HL-60 (cell line): Measurements from ENCODE around the gene PYGB.

Experiments used
- CTCF ChIP-seq: IDR thresholded peaks from one replicate; pipeline ENCODE4 v1.5.1; 2011; ENCODE audit warnings: low read length, control low read depth, inconsistent platforms; ENCODE audit not compliant: insufficient read depth
- POLR2AphosphoS5 ChIP-seq: IDR thresholded peaks from 2 replicates; pipeline ENCODE4 v1.6.1; 2012; ENCODE audit warnings: low read depth
- REST ChIP-seq: IDR thresholded peaks from 2 replicates; pipeline ENCODE4 v1.6.1; 2012; ENCODE audit warnings: low read depth; ENCODE audit not compliant: insufficient replicate concordance

GRCh38 chr20:25247956-25248785 lies at the start of gene PYGB:
- TF ChIP-seq POLR2AphosphoS5 (peak; percentile 83; the same call in 1 of the 2 replicates), CTCF (no peak), REST (no peak)
